Neuronal stem cell (in vitro differentiated cells): ENCODE data around the gene TMCC3.

ENCODE experiments used
- DNase-seq: peaks from one replicate; pipeline ENCODE4 v3.0.0-alpha.2; 2013; ENCODE audit warnings: low spot score
- H2AFZ ChIP-seq: one replicate; pipeline ENCODE4 v1.6.1; 2013; ENCODE audit warnings: mild to moderate bottlenecking, low read length, inconsistent platforms
- H2AK5ac ChIP-seq: 2 replicates; pipeline ENCODE4 v1.6.1; 2013; ENCODE audit warnings: low read depth, mild to moderate bottlenecking, inconsistent platforms, low read length, moderate library complexity, mixed read lengths
- H2BK120ac ChIP-seq: 2 replicates; pipeline ENCODE4 v1.6.1; 2013; ENCODE audit warnings: low read depth, mild to moderate bottlenecking, inconsistent platforms, low read length, moderate library complexity, mixed read lengths
- H2BK12ac ChIP-seq: one replicate; pipeline ENCODE4 v1.6.1; 2013; ENCODE audit warnings: low read length, inconsistent platforms
- H2BK15ac ChIP-seq: 2 replicates; pipeline ENCODE4 v1.6.1; 2013; ENCODE audit warnings: mild to moderate bottlenecking, low read length, inconsistent platforms, mixed read lengths
- H2BK5ac ChIP-seq: one replicate; pipeline ENCODE4 v1.6.1; 2013; ENCODE audit warnings: inconsistent platforms, mild to moderate bottlenecking, low read length, moderate library complexity
- H3K14ac ChIP-seq: one replicate; pipeline ENCODE4 v1.6.1; 2013; ENCODE audit warnings: low read length, inconsistent platforms
- H3K18ac ChIP-seq: 2 replicates; pipeline ENCODE4 v1.6.1; 2013; ENCODE audit warnings: low read length, inconsistent platforms
- H3K23ac ChIP-seq: 2 replicates; pipeline ENCODE4 v1.6.1; 2013; ENCODE audit warnings: low read depth, mild to moderate bottlenecking, mixed read lengths, low read length, inconsistent platforms; ENCODE audit not compliant: poor library complexity
- H3K27ac ChIP-seq: replicated peaks from 3 replicates; pipeline ENCODE4 v1.5.1; 2013; ENCODE audit warnings: low read length, inconsistent platforms
- H3K27me3 ChIP-seq, 3 experiments: 2 replicates each; pipeline ENCODE4 v1.6.1; 2013; ENCODE audit warnings: low read length in 3 of 3, mild to moderate bottlenecking in 2 of 3, inconsistent platforms in 1 of 3, low read depth in 1 of 3, mixed read lengths in 1 of 3, moderate library complexity in 1 of 3; ENCODE audit not compliant: control insufficient read depth in 3 of 3, insufficient read depth in 3 of 3
- H3K36me3 ChIP-seq, 2 donors: replicated peaks in 1 of 2; 2 replicates each; pipeline ENCODE4 v1.6.1; 2013; ENCODE audit warnings: low read length in 2 of 2; ENCODE audit not compliant: control insufficient read depth in 2 of 2, insufficient read depth in 2 of 2
- H3K4ac ChIP-seq: 2 replicates; pipeline ENCODE4 v1.6.1; 2013; ENCODE audit warnings: inconsistent platforms, mild to moderate bottlenecking, low read length, moderate library complexity
- H3K4me1 ChIP-seq, 2 donors: 1 replicate in 1 of 2; 2 replicates in 1 of 2; pipeline ENCODE4 v1.6.1; 2013; ENCODE audit warnings: low read length in 2 of 2, low read depth in 1 of 2; ENCODE audit not compliant: control insufficient read depth in 2 of 2, insufficient read depth in 1 of 2
- H3K4me2 ChIP-seq: one replicate; pipeline ENCODE4 v1.6.1; 2013; ENCODE audit warnings: mild to moderate bottlenecking, low read length, inconsistent platforms; ENCODE audit not compliant: insufficient read depth, poor library complexity, severe bottlenecking
- H3K4me3 ChIP-seq, 2 donors: 2 replicates each; pipeline ENCODE4 v1.5.1; 2013; ENCODE audit warnings: low read length in 2 of 2, mild to moderate bottlenecking in 2 of 2, inconsistent platforms in 1 of 2, moderate library complexity in 1 of 2
- H3K79me1 ChIP-seq: one replicate; pipeline ENCODE4 v1.6.1; 2013; ENCODE audit warnings: low read depth, mild to moderate bottlenecking, inconsistent platforms, low read length, moderate library complexity
- H3K9ac ChIP-seq: one replicate; pipeline ENCODE4 v1.6.1; 2013; ENCODE audit warnings: mild to moderate bottlenecking, low read depth, low read length, inconsistent platforms; ENCODE audit not compliant: poor library complexity
- H3K9me3 ChIP-seq, 2 donors: replicated peaks in 1 of 2; 2 replicates each; pipeline versions ENCODE3 to v1.6.1; 2013; ENCODE audit warnings: low read length in 2 of 2, mild to moderate bottlenecking in 2 of 2, inconsistent platforms in 1 of 2, low read depth in 1 of 2, mixed read lengths in 1 of 2, moderate library complexity in 1 of 2; ENCODE audit not compliant: control insufficient read depth in 2 of 2, insufficient read depth in 1 of 2
- H4K8ac ChIP-seq: one replicate; pipeline ENCODE4 v1.6.1; 2013; ENCODE audit warnings: low read depth, mild to moderate bottlenecking, inconsistent platforms, low read length, moderate library complexity
- H4K91ac ChIP-seq: one replicate; pipeline ENCODE4 v1.6.1; 2013; ENCODE audit warnings: low read length, low read depth, mild to moderate bottlenecking, inconsistent platforms; ENCODE audit not compliant: poor library complexity
- WGBS, 2 donors: extraction: QIAGEN DNeasy Blood & Tissue Kit; methylation state at CpG; one replicate each; pipeline ENCODE4 v1.1.7; 2013; ENCODE audit warnings: missing lambda C conversion rate in 2 of 2, mixed read lengths in 1 of 2; ENCODE audit not compliant: insufficient read length in 2 of 2, insufficient replicate concordance in 1 of 2; ENCODE audit errors: extremely low coverage in 2 of 2; 5-methylcytosine and 5-hydroxymethylcytosine counted together

Gene TMCC3

DNA sequence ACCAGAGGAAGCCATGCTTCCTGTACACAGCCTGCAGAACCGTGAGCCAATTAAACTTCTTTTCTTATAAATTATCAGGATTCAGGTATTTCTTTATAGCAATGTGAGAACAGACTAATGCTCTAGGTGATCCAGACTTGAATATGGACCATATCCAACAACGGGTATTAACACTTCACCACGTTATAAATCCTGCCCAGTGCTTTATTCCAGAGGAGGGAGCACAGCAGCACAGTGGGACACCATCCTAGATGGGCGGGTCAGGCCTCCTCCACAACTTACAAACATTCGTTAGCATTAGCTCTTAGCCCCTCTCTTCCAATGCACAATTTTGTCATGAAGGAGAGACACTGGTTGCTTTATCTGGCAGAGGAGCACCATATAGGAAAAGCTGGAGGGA is 66.0 kb downstream of the TMCC3 start:
- H2AK5ac ChIP-seq, result no peak overlapping the region
- no peaks in the 10 kb centered on the region for H3K79me1 ChIP-seq
- no CpG with 5 or more reads among the region's 5 CpGs for WGBS, 2 donors
- H3K4me1 ChIP-seq, result peaks cover 20 to 21% of the 10 kb centered on the region in 2 donors
- H3K14ac ChIP-seq, result no peak overlapping the region
- H3K4me3 ChIP-seq, result no peak overlapping the region
- no peak overlapping the region for H3K23ac ChIP-seq
- H4K8ac ChIP-seq, result no peak overlapping the region
- H2BK5ac ChIP-seq, result no peak overlapping the region
- no peaks in the 10 kb centered on the region for H3K9me3 ChIP-seq
- no peak overlapping the region for H3K18ac ChIP-seq
- H3K36me3 ChIP-seq, result no peaks in the 10 kb centered on the region
- no peak overlapping the region for H2BK12ac ChIP-seq
- H3K27ac ChIP-seq, result no peak overlapping the region
- no peak overlapping the region for H2AFZ ChIP-seq
- no peak overlapping the region for H3K4ac ChIP-seq
- no peak for DNase-seq
- H2BK15ac ChIP-seq, result no peak overlapping the region
- H3K27me3 ChIP-seq, result no peaks in the 10 kb centered on the region
- H2BK120ac ChIP-seq, result no peak overlapping the region
- no peak overlapping the region for H3K9ac ChIP-seq
- no peak overlapping the region for H4K91ac ChIP-seq
- no peak overlapping the region for H3K4me2 ChIP-seq

DNA sequence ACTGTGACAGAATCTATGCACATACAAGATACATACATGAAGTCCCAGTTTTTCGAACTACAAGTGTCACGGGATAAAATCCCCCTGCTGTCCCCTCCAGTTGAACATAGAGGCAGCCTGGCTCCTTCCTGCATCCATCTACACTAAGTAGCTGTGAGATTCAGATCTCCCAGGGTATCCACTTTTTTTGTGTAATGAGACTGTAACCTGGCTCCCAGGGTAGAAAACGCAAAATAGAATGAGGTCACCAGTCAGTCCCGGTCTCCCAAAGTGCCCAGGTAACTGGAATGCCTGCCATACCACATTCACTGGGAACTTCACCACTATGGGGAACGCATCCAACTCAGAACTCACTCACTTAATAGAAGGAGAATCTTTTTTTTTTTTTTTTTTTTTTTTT is 67.8 kb downstream of the TMCC3 start:
- DNase-seq, result no peak
- Histone ChIP-seq H2AFZ (no peak overlapping the region), H3K4me1 (peaks cover 12 to 13% of the 10 kb centered on the region in 2 donors), H3K4ac (no peak overlapping the region), H2BK15ac (no peak overlapping the region), H3K4me3 (no peak overlapping the region), H3K18ac (no peak overlapping the region), H2BK120ac (no peak overlapping the region), H3K9me3 (no peaks in the 10 kb centered on the region), H2AK5ac (no peak overlapping the region), H4K91ac (no peak overlapping the region), H3K79me1 (no peaks in the 10 kb centered on the region), H3K4me2 (no peak overlapping the region), H3K36me3 (no peaks in the 10 kb centered on the region), H3K27ac (no peak overlapping the region), H3K23ac (no peak overlapping the region), H3K14ac (no peak overlapping the region), H3K9ac (no peak overlapping the region), H4K8ac (no peak overlapping the region), H2BK12ac (no peak overlapping the region), H3K27me3 (no peaks in the 10 kb centered on the region), H2BK5ac (no peak overlapping the region)
- no CpG with 5 or more reads among the region's 5 CpGs for WGBS, 2 donors

DNA sequence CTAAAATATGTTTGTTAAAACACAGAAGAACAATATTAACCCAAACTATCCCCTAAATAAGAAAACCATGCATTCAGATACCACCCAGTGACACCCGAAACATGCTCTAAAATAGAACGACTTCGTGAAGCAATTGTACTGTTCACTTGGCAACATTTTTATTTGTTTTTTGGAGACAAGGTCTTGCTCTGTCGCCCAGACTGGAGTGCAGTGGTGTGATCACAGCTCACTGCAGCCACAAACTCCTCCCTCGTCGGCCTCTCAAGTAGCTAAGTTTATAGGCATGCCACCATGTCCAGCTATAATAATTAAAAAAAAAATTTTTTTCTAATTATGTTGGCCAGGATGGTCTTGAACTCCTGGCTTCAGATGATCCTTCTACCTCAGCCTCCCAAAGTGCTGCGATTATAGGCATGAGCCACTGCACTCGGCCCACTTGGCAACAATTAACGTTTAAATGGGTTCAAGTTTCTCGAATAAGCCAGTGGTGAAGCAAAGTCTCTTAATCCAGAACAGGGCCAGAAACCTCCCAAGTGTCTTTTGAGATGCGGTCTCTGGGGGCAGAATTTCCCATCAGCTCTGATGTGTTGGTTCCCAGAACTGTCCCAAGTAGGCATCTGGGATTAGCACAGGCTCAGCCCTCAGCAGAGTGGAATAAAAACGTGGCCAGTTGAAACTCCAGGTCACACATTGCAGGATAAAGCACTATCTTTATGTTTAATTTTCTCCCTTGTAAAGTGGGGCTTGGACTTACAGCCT is 74.5 kb downstream of the TMCC3 start:
- Histone ChIP-seq H3K27me3 (no peaks in the 10 kb centered on the region), H3K9ac (no peak overlapping the region), H2BK15ac (no peak overlapping the region), H3K4me1 (peaks cover 3 to 11% of the 10 kb centered on the region in 2 donors), H4K8ac (no peak overlapping the region), H3K18ac (no peak overlapping the region), H3K9me3 (peaks cover 0 to 3% of the 10 kb centered on the region in 2 donors), H3K23ac (no peak overlapping the region), H3K79me1 (no peaks in the 10 kb centered on the region), H3K4me3 (no peak overlapping the region), H3K4ac (no peak overlapping the region), H2BK5ac (no peak overlapping the region), H3K27ac (no peak overlapping the region), H3K14ac (no peak overlapping the region), H2AK5ac (no peak overlapping the region), H4K91ac (no peak overlapping the region), H2BK120ac (no peak overlapping the region), H3K4me2 (no peak overlapping the region), H2AFZ (peak overlapping the region; percentile 18), H3K36me3 (peaks cover 0 to 9% of the 10 kb centered on the region in 2 donors), H2BK12ac (no peak overlapping the region)
- no CpG with 5 or more reads among the region's 12 CpGs for WGBS, 2 donors
- no peak for DNase-seq

DNA sequence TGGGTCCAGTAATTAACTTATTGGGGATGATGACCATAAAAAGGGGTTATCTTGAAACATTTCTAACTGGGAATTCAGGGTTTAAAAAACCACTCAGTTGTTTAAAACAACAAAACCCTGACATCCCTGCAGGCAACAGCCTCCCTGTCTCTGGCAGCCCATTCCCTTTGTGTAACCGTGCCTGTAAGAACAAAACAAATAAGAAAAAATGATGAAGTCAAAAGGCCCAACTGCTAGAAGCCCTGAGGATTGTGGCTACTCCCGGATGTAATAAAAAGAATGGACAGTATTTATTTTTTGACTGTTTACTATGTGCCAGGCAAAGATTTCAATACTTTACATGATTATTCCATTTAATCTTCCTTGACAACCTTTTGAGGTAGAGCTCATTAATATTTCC is 75.3 kb downstream of the TMCC3 start:
- Histone ChIP-seq H3K4me3 (no peak overlapping the region), H3K14ac (no peak overlapping the region), H3K27ac (no peak overlapping the region), H4K8ac (no peak overlapping the region), H3K9ac (no peak overlapping the region), H2BK15ac (no peak overlapping the region), H3K18ac (no peak overlapping the region), H3K4ac (no peak overlapping the region), H2BK5ac (no peak overlapping the region), H3K4me1 (peaks cover 3 to 11% of the 10 kb centered on the region in 2 donors), H3K27me3 (no peaks in the 10 kb centered on the region), H2BK12ac (no peak overlapping the region), H3K9me3 (peaks cover 0 to 3% of the 10 kb centered on the region in 2 donors), H4K91ac (no peak overlapping the region), H3K4me2 (no peak overlapping the region), H3K79me1 (no peaks in the 10 kb centered on the region), H3K23ac (no peak overlapping the region), H2BK120ac (no peak overlapping the region), H3K36me3 (peaks cover 0 to 9% of the 10 kb centered on the region in 2 donors), H2AFZ (peak overlapping the region; percentile 6), H2AK5ac (no peak overlapping the region)
- DNase-seq, result no peak
- no CpG with 5 or more reads among the region's 2 CpGs for WGBS, 2 donors
